A549 (cell line): ENCODE results near the gene SEC22A.

Experiments used
- CTCF ChIP-seq: fragments of >200 bp; sonication (Bioruptor Twin); formaldehyde crosslinking; IDR thresholded peaks from 3 replicates; pipeline ENCODE4 v1.5.1; 2016
- HOXA7 ChIP-seq: fragments of 250-450 bp; sonication (Bioruptor Pico); IDR thresholded peaks from 2 replicates; pipeline ENCODE4 v1.5.0; 2020; ENCODE audit warnings: mild to moderate bottlenecking, moderate library complexity
- MYC ChIP-seq: IDR thresholded peaks from 2 replicates; pipeline ENCODE4 v1.6.1; 2012; ENCODE audit warnings: mild to moderate bottlenecking, inconsistent platforms, low read length, improper control_type of control experiment, borderline replicate concordance
- NR3C1 ChIP-seq: fragments of >200 bp; sonication (Bioruptor Twin); formaldehyde crosslinking; IDR thresholded peaks from 3 replicates; pipeline ENCODE4 v1.6.1; 2017
- POLR2A ChIP-seq: IDR thresholded peaks from 2 replicates; pipeline ENCODE4 v1.6.1; 2012; ENCODE audit warnings: mild to moderate bottlenecking, low read length
- RAD21 ChIP-seq, 2 experiments: fragments of >200 bp in 1 of 2; sonication (Bioruptor Twin) in 1 of 2; formaldehyde crosslinking in 1 of 2; IDR thresholded peaks in 1 of 2; conservative IDR thresholded peaks in 1 of 2; 2 replicates in 1 of 2; 3 replicates in 1 of 2; pipeline ENCODE4 v1.6.1; 2012 to 2018; ENCODE audit warnings: inconsistent platforms in 1 of 2

GRCh38 chr3:123239756-123240155 is 38.0 kb downstream of the SEC22A start:
- TF ChIP-seq CTCF (no peak), RAD21 (conservative IDR thresholded peaks at IDR 0.05 in 1 of 2, IDR thresholded peaks at IDR 0.05 in 1 of 2) (no peak), HOXA7 (CRISPR knock-in tag) (no peak), POLR2A (no peak), NR3C1 (no peak), MYC (no peak)
